ENCODE data around the gene EFNB1. TPM values are rescaled to one million over a fixed set of nuclear protein-coding genes. Genes with fewer than 3 reads are reported as not detected.

EFNB1 gene
- total RNA-seq, 1 experiment from 2014 or later, result 49.6 TPM

DNA sequence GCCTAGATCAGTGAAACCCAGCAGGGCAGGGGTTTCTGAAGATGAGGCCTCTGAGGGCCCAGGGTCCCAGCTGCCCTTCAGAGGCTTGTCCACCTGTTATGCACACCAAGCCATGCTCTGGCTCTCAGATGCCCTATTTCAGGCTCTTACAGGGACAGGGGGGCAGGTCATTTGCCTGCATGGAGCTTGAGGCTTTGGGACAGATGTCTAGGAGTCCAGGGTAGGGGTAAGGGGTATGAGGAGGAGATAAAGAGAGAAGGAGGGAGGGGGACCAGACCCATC lies 4.7 kb upstream of the EFNB1 start:
- H3K9me3 ChIP-seq, result no peaks in the 10 kb centered on the region
- no peaks in the 10 kb centered on the region for H3K27me3 ChIP-seq
- H3K36me3 ChIP-seq, result no peaks in the 10 kb centered on the region
- DNase-seq, result no peak
- no peak overlapping the region for H3K4me3 ChIP-seq

DNA sequence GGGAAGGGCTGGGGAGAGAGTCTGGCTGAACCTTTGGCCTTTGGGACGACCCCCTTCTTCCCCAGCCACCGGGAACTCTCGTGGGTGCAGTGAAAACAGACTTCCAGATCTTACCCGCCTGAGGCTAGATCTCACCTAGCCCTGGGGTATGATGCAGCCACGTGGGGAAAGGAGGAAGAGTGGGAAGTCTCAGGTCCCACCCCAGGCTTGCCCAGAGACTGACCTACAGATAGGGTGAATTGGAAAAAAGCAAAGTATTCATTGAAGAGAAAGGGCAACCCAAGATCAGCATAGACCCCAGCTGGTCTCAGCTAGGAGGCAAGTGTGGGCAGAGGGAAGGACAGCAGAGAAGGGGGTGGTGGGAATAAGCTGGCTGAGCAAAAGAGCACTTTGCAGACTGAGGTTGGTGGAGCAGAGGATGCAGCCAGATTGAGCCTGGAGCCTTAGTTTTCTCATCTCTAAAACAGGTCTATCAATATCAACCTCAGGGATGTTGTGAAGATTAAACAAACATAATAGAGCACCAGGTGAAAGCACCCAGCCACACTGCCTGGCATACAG lies 4.2 kb upstream of the EFNB1 start:
- no peak overlapping the region for H3K4me3 ChIP-seq
- H3K27me3 ChIP-seq, result no peaks in the 10 kb centered on the region
- H3K36me3 ChIP-seq, result no peaks in the 10 kb centered on the region
- DNase-seq, result no peak
- H3K9me3 ChIP-seq, result no peaks in the 10 kb centered on the region

DNA sequence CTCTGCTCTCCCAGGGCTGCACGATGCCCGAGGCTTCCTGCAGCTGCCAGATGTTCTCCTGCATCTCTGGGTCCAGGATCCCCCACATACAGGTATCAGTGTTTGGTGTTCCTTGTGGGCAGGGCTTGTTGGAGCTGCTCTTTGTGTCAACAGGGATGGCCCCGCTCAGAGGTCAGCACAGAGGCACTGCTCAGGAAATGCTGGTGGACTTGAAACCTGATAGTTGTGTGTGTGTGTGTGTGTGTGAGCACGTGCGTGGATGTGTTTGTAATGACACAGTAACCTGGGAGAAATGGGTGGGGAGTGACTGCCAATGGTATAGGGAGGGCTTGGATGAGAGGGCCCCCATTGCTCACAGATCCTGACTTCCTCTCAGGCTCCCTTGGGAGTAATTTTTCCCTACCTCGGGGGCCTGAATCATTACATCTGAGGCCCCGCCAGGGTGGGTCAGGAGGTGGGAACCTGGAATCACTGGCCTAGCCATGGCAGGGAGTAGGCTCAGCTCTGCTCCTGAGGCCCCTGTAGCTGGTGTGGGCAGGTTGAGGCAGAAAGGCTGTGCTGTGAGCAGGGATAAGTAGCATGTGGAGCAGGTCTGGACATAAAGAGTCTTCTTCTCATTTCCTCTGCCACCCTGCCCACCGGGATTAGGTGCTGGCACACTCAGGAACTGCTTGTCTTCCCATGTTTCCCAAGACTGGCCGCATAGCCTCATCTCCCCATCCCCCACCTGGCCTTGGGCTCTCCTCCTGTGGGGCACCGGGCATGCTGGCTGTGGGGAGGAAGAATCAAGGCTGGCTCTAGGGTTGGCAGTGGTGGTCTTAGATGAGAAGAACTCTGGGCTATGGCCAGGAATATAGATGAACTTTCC lies 2.5 kb upstream of the EFNB1 start:
- H3K27me3 ChIP-seq, result no peaks in the 10 kb centered on the region

DNA sequence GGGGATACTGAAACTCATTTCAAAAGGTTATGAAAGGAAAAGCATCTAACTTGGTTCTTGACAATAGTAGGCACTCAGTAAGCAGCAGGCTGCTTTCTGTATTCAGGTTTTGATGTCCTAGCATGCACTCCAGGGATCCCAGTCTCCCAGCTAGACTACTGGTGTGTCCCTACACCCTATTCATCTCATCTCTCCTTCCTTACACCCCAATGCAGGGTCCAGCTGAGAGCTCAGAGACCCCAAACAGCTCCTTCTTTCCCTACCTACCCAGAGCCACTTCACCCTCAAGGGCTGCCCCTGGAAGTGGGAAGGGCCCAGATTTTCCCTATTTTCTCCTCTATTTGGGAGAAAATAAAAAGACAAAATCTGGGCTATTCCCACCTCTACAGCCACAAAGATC lies 1.6 kb upstream of the EFNB1 start:
- Histone ChIP-seq H3K27me3 (no peaks in the 10 kb centered on the region), H3K9me3 (no peaks in the 10 kb centered on the region), H3K36me3 (no peaks in the 10 kb centered on the region), H3K4me3 (no peak overlapping the region)
- no peak for DNase-seq

More for the DNA sequence above, 2.5 kb upstream of the EFNB1 start:
- DNase-seq, result no peak
- Histone ChIP-seq H3K36me3 (no peaks in the 10 kb centered on the region), H3K9me3 (no peaks in the 10 kb centered on the region), H3K4me3 (no peak overlapping the region)

DNA sequence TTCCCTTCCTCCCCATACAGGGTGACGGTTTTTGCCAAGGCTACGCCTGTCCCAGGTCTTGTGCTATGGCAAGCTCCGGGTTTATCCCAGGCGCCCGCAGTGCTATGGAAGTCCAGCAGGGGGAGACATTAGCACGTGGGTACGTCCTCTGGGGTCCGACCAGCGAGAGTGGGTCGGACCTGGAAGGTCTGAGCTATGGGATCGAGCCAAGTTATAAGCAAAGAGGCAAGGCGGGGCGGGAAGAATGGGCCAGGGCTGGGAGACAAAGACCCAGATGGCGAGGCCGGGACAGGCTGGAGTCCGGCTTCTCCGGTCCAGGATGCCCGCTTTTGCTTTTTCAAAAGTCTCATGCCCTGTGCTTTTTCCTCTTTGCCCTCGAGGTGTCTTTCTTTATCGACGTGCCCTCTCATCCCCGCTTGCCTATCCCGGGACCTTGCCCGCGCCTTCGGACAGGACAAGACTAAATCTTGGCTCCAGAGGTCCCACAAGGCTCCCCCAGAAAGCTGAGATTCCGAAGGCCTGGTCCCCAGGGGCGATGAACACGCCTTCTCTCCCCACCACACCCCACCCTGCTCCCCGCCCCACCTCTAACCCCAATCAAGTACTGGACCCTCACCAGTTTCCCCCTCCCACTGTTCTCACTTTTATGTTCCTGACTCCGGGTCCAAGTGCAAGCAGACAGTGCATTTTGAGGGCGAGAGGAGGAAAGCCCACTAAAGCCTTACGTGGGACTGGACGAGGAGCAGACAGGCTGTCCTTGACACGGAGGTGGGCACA lies 785 bp upstream of the EFNB1 start:
- H3K9me3 ChIP-seq, result no peaks in the 10 kb centered on the region
- H3K4me3 ChIP-seq, result peak overlapping the region; percentile 71
- H3K27me3 ChIP-seq, result no peaks in the 10 kb centered on the region
- no peaks in the 10 kb centered on the region for H3K36me3 ChIP-seq
- DNase-seq, result peak; percentile 65

DNA sequence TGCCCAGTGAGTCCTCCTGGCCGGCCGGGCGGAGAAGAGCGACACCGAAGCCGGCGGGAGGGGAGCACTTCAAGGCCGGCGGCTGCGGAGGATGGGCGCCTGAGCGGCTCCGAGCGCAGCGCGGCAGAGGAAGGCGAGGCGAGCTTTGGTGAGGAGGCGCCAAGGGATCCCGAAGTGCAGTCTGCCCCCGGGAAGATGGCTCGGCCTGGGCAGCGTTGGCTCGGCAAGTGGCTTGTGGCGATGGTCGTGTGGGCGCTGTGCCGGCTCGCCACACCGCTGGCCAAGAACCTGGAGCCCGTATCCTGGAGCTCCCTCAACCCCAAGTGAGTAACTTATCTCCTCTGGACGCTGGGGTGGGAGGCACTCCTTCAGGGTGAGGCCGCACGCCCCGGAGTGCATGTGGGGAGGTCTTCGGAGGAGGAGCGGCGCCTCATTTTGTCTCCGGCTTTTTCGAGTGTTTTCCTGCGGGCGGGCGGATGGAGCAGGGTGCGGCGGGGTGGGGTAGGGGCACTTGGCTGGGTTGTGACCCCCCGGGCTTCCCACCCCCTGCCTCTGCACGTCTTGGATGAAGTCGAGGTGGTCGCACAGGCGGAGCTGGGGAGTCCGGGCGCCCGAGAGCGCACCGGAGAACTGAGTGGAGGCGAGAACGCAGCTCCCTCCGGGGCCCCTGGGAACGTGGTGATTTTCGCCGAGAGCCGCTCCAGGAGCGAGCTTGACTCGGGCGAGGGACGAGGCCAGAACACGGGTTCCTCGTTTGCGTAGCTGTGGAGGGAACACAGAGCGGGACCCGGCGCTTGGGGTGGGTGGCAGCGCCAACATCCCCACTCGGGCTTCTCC lies 979 bp downstream of the EFNB1 start:
- peak; percentile 29 for DNase-seq
- no peaks in the 10 kb centered on the region for H3K27me3 ChIP-seq
- H3K9me3 ChIP-seq, result no peaks in the 10 kb centered on the region
- H3K4me3 ChIP-seq, result peak overlapping the region; percentile 71
- H3K36me3 ChIP-seq, result no peaks in the 10 kb centered on the region

DNA sequence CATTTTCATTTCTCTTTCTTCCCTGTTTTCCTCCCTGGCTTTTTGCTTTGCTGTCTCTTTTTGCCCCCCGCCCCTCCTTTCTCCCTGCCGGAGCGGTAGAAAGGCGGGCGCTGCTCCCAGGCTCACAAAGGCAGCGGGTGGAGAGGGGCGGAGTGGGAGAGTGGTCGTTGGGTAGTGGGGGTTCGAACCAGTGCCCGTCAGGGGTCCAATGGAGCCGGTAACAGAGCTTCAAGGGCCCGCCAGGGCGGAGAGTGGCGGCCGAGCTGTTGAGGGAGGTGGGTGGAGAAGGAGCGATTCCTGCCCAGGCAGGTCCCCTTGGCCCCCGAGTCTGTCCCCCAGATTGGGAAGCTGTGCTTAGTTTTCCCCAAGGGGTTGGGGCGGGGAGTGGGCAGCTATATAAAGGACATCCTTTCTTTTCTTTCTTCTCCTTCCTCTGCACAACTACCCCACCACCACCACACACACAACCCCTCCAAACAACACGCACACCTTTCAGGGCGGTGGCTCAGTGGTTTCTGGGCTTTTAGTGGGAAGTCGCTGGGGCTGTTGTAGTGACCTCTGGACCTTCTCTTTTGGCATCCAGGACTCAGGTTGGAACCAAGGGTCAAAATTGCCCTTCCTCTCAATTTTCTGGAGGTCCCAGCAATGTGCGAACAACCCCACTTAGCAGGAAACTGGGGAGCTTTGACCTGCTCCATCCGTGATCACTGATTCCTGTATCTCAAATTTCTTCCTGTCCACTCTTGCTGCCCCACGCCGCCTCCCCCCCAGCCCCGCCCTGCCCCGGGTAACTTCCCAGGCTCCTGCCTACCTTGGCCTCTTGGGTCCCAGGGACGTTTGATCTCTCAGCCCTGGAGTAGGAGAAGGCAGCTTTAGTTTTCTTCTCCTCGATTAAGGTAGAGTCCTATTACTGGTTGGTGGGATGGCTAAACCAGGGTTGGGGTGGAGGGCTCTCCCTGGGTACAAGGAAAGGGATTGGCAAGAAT lies 1.9 kb downstream of the EFNB1 start:
- no peaks in the 10 kb centered on the region for H3K36me3 ChIP-seq
- DNase-seq, result no peak
- H3K9me3 ChIP-seq, result no peaks in the 10 kb centered on the region
- peak overlapping the region; percentile 71 for H3K4me3 ChIP-seq
- no peaks in the 10 kb centered on the region for H3K27me3 ChIP-seq

DNA sequence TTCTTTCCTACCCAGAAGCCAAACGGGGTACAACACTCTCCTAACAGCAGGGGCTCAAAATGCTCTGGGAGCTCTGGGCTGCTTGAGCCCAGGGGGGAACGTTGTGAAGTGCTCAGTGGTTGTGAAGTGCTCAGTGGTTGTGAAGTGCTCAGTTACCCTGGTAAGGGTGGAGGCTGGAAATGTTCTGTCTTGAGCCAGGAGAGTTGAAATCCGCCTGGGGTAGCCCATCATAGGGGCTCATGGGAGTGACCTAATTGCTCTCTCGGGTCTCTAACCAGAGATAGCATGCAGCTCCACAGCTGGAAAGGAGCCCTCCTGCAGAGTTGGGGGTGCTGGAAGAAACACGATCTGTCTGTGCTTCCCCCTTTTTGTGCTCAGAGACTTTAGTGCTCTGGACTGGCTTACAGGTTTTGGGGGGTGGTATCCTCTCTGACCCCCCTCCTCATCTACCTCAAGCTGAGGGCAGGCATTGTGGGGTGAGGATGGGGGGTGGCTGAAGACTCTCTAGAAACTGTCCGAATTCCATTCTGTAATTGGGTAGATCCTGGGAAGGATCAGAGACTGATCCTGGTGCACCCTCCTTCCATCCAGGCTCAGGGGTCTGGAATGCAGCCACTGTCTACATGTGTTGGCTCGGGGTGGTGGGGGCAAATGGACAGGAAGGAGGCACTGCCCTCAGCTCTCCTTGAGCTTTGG lies 2.7 kb downstream of the EFNB1 start:
- H3K9me3 ChIP-seq, result no peaks in the 10 kb centered on the region
- no peaks in the 10 kb centered on the region for H3K36me3 ChIP-seq
- no peaks in the 10 kb centered on the region for H3K27me3 ChIP-seq
- DNase-seq, result no peak
- H3K4me3 ChIP-seq, result peak overlapping the region; percentile 71

DNA sequence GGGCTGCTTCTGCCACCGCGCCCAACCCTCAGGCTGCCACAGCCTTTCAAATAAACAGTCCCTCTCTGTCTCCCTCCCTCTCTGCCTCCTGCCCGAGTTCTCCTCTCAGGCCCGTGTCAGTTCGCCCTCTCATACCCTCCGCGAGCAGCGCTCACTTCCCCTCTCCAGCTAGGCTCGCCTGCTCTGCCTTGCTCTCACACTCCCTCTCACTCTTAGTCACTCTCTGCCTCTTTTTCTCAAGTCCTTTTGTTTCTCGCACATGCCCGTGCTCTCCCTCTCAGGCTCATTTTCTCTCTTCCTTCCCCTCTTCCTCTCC lies 3.2 kb downstream of the EFNB1 start:
- H3K27me3 ChIP-seq, result no peaks in the 10 kb centered on the region
- H3K9me3 ChIP-seq, result no peaks in the 10 kb centered on the region
- no peaks in the 10 kb centered on the region for H3K36me3 ChIP-seq
- H3K4me3 ChIP-seq, result peak overlapping the region; percentile 71
- DNase-seq, result peak; percentile 70

DNA sequence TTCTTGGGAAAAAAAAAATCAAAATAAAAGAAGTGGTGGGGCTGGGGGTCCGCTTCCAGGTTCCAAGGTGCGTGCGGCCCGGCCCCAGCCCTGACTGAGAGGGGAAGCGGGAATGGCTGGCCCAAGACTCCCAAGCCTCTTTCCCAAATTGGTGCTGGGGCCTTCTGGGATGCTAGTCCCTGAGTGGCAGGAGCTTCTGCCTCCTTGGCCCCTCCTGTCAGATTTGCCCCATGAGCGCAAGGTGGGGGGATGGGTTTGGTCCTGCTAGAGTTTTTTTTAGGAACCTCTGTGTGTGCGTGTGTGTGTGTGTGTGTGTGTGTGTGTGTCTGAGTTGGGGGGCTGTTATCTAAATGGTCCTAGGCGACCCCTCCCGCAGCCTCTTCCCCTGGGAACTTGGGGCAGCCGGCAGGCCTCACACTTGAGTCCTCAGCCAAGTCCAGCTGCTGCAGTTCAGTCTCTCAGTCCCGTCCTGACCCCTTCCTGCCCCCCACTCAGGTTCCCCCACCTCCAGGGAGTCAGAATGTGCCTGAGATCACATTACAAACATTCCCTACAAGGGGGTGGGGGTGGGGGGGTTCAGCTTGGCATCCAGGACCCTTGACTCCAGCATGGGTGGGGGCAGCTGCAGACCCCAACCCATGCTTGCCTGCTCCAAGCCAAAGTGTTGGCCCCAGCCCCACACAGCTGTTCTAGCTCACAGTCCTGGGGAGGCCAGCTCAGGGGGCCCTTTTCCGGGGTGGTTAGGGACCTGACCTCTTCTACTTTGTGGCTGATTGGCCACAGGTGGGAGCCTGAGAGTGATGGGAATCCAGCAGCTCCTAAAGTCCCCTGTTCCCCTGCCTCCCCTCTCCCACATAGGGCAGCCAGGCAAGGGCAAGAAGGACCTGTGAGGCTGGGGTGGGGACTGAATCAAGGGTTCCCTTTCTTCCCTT lies 4.0 kb downstream of the EFNB1 start:
- Histone ChIP-seq H3K9me3 (no peaks in the 10 kb centered on the region), H3K36me3 (no peaks in the 10 kb centered on the region), H3K4me3 (peak overlapping the region; percentile 71), H3K27me3 (no peaks in the 10 kb centered on the region)
- DNase-seq, result no peak

DNA sequence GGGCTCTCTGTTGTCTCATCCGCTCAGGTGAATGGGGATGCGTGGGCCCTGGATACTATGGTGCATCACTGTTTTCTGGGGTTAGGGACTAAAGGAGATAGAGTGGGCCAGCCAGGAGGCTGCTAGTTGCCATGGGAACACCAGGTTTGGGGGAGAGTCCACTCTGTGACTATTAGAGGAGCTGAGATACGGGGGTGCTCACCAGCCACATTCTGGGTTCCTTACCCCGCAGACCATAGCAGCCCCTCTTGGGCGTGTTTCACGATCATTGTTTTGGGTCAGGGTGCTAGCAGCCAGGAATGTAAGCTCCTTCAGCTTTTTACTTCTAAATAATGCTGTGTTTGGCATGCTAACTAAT lies 4.6 kb downstream of the EFNB1 start:
- no peak for DNase-seq
- H3K9me3 ChIP-seq, result no peaks in the 10 kb centered on the region
- no peaks in the 10 kb centered on the region for H3K36me3 ChIP-seq
- no peak overlapping the region for H3K4me3 ChIP-seq
- no peaks in the 10 kb centered on the region for H3K27me3 ChIP-seq

DNA sequence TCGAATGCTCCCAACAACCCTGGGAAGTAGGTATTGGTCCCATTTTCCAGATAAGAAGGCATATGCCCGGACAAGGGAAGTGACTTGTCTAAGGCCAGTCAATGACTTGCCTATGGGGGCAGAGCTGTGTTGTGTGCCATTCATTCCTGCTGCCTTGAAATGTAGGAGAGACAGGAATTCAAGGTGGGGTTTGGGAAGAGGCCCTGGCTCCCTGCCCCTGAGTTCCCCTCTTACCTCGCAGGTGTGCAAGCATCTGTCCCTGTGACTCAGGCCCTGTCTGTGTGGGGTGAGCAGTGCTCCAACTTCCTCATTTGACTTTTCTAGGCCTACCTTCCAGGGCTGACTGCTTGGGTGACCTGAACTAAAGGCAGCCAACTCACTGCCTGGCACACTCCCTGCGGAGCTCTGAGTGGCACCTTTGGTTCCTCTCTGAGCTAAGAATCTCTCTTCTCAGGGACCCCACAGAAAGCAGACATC lies 5.1 kb downstream of the EFNB1 start:
- Histone ChIP-seq H3K36me3 (no peaks in the 10 kb centered on the region), H3K9me3 (no peaks in the 10 kb centered on the region), H3K4me3 (no peak overlapping the region), H3K27me3 (no peaks in the 10 kb centered on the region)
- DNase-seq, result no peak

DNA sequence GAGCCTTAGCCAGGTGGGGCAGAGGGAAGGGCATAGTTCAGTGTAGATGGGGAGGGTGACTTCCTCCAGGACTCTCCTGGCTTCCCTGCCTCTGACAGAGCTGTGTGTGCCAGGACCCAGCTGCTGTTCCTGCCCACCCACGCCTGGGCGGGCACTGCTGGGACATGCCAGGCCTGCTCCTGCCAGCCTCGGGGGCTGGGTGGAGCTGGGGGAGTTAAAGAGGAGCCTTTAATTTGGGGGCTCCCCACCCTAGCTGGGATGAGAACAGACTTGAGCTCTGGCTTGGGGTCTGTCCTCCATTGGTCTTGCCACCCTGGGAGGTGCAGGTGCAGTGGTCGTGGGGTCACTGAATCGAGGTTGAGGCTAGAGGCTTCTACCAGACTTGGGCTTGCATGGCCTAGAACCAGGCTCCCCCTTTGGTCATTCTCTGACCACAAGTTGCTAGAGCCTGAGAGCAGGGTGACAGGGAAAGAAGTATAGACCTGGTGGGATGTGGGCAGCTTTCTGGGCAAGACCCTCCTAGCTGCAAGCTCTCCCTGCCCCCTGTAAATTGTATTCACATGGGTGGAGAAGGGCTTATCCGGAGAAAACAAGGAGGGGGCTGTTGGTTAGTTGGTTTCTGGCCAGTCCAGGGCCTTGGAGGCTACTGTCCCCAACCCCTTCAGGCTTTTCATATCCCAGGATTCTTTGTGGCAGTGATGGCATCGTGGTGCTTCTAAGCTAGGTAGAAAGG lies 5.7 kb downstream of the EFNB1 start:
- DNase-seq, result no peak

DNA sequence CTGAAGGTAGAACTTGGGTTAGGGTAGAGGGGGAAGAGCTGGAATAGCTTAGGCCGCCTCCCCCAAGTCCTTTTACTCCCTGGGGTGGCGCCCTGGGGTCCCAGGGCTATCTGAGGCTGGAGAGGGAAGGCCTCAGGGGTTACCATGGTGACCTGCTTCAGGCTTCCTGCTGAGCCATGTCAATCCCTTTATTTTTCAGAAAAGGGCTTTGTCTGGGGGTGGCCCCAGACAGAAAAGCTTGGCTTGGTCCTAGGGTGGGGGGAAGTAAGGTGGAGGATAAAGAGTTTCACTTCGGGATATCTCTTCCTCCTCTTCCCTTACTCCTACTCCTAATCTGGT lies 6.3 kb downstream of the EFNB1 start:
- Histone ChIP-seq H3K9me3 (no peaks in the 10 kb centered on the region), H3K27me3 (no peaks in the 10 kb centered on the region), H3K4me3 (no peak overlapping the region), H3K36me3 (no peaks in the 10 kb centered on the region)
- DNase-seq, result no peak

More for the DNA sequence above, 5.7 kb downstream of the EFNB1 start:
- H3K9me3 ChIP-seq, result no peaks in the 10 kb centered on the region
- H3K36me3 ChIP-seq, result no peaks in the 10 kb centered on the region
- H3K27me3 ChIP-seq, result no peaks in the 10 kb centered on the region
- H3K4me3 ChIP-seq, result no peak overlapping the region

All from MG63 (cell line).